GM12864 (cell line): ENCODE results near the gene GPS2.

Experiments
- DNase-seq: peaks from one replicate; pipeline ENCODE4 v3.0.0-alpha.2; 2011; ENCODE audit warnings: low read depth
- H3K4me3 ChIP-seq: 2 replicates; pipeline ENCODE4 v1.5.1; 2011; ENCODE audit warnings: mild to moderate bottlenecking, low read depth, low read length, control low read depth
- TF ChIP-seq, protein P1 (sequence below): IDR thresholded peaks from 2 replicates; pipeline ENCODE4 v1.5.1; 2011; ENCODE audit warnings: low read depth, mild to moderate bottlenecking, moderate library complexity, low read length, control low read depth, inconsistent platforms; ENCODE audit errors: missing control alignments

GPS2 gene

DNA sequence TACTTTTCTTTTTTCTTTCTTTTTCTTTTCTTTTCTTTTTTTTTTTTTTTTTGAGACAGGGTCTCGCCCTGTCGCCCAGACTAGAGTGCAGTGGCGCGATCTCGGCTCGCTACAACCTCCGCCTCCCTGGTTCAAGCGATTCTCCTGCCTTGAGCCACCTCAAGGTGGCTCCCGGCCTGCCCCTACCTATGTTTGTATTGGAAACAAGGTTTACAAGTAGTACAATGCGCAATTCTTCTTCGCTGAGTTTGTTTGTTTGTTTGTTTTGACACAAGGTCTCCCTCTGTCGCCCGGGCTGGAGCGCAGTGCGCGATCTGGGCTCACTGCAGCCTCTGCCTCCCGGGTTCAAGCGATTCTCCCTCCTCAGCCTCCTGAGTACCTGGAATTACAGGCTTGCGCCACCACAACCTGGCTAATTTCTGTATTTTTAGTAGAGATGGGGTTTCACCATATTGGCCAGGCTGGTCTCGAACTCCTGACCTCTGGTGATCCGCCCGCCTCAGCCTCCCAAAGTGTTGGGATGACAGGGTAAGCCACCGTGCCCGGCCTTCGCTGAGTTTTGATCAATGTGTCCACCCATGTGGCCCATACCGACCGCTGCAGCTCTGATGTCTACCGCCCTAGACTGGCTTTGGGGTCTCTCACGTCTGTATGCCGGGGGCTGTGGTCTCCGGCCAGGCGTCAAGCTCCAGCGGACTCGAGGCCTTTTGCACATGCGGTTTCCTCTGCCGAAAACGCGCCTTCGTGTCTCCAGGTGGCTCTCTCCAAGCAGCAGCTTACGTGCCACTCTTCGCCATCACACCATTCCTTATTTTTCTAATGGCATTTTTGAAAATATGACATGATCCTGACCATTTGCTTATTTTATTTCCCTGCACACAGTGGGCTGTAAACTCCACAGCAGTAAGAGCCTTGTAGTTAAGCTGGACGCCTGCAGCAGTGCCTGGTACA, 19.7 kb downstream of the GPS2 start:
- peak overlapping the region; percentile 34 for H3K4me3 ChIP-seq
- TF ChIP-seq, protein P1, sequence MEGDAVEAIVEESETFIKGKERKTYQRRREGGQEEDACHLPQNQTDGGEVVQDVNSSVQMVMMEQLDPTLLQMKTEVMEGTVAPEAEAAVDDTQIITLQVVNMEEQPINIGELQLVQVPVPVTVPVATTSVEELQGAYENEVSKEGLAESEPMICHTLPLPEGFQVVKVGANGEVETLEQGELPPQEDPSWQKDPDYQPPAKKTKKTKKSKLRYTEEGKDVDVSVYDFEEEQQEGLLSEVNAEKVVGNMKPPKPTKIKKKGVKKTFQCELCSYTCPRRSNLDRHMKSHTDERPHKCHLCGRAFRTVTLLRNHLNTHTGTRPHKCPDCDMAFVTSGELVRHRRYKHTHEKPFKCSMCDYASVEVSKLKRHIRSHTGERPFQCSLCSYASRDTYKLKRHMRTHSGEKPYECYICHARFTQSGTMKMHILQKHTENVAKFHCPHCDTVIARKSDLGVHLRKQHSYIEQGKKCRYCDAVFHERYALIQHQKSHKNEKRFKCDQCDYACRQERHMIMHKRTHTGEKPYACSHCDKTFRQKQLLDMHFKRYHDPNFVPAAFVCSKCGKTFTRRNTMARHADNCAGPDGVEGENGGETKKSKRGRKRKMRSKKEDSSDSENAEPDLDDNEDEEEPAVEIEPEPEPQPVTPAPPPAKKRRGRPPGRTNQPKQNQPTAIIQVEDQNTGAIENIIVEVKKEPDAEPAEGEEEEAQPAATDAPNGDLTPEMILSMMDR = peak; percentile 8
- no peak for DNase-seq

DNA sequence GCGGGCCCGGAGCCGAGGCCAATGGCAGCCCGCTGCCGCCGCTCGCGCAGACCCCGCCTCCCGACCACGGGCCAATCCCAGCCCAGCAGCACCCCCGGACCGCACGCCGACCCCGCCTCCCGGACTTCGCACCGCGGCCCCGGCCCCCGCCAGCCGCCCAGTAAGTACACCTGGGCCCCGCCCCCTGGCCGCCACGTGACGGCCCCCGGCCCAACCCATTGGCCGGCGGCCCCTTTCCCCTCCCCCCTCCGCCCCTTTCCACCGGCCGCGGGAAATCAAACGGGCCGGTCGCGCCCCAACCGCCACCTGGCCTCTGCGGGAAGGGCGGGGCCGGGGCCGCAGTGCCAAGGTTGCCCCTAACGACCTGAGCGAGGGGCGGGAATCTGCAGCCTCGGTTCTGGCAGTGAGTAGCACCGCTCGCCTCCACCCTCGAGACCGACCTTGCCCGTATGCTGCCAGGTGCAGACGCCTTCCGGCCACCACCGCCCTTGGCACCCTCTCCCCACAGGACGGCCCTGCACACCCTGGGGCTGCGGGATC, 20.5 kb downstream of the GPS2 start, which contains the start of gene YBX2:
YBX2 (minus strand) TSS at position 26 of the 540 bp plus-strand sequence. CDS start 139 bp downstream, outside the sequence.
- H3K4me3 ChIP-seq = peak within 1 kb of the TSS; percentile 34
- TF ChIP-seq, protein P1 = no peak
- no peak for DNase-seq

DNA sequence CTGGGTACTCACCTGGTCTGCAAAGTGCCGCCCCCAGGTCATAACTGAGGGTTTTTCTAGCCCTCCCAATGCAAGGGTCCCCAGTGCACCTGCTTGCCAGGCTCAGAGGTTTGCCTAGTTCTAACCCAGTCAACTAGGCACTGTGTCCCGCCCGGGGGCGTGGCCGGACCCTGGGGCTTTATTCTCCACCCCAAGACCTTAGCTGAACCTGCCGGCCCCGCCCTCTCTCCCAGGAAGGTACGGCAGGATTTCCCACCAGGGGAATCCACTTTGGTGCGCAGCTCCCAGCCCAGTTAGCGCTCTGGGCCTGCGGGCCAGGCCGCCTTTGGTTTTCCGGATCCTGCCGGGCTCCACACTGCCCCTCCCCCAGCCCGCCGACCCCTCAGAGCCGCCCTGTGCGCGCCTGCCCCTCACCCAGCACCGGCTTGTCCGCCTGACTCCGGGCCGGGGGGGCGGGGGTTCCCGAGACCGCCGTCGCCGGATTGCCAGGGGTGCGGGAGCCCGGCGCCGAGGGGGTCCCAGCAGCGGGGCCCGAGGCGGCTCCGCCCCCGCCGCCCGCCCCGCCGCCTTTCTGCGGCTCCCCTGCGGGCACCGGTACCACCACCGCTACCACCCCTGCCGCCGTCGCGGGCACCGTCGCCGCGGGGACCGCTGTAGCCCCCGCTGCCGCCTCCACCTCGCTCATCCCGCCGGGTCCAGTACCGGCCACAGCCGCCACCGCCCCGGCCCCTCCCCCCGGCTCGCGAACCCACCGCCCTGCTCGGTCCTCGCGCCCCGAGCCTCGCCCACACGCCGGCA, 21.1 kb downstream of the GPS2 start:
- H3K4me3 ChIP-seq = no peak overlapping the region
- DNase-seq = no peak
- TF ChIP-seq, protein P1 = no peak

DNA sequence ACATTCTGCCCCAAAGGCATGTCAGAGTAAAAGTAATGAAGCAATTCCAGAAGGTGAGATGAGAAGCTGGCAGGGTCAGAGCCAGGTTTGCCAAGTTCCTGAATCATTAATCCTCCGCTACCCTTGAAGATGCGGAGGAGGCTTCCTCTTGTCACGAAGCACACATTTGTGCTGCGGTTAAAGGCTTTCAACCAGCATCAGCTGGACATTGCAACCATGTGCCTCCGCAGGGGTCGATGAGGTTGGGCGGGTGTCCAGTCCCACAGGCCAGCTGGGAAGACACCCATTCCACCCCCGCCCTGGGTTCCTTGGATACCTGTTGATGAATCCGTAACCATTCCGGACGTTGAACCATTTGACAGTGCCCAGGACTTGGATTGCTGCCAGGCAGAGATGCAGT, 22.0 kb downstream of the GPS2 start:
- TF ChIP-seq, protein P1 = no peak
- DNase-seq = no peak
- no peak overlapping the region for H3K4me3 ChIP-seq

DNA sequence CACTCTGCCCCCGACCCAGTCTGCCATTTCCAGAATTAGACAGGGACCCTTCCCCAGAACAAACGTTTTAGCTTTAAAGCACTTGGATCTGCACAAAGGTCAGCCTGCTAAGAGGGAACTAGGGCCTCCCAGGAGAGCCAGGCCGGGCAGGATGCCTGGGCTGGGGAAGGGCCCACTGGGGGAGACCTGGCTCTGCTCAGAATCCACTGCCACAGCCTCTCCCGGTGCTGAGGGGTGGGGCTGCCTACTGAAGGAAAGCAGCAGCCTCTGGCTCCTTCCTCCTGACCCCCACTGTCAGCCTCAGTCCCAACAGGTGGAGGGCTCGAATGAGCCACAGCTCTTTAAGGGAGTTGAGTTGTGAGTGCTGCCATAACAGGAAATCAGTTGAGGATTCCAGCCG, 22.4 kb downstream of the GPS2 start:
- no peak overlapping the region for H3K4me3 ChIP-seq
- TF ChIP-seq, protein P1 = no peak
- no peak for DNase-seq

DNA sequence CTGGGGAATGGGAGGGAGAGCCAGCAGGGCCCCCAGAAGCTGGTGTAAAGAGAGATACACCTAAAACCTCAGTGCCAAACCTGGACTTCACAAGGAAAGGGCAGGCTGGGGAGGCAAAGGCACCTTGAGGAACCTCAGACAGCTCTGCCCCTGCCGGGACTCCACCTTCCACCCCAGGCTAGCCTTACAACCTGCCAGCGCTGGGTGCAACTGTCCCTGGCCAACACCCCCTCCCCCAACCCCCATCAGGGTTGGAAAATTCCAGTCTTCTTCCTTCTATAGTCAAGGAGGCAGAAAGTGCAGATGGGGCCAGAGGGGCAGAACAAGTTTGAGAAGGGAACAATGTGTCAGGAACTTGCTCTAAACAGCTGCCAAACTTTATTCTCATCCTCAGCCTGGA, 23.0 kb downstream of the GPS2 start:
- TF ChIP-seq, protein P1 = no peak
- DNase-seq = no peak
- H3K4me3 ChIP-seq = no peak overlapping the region
